NCI-H128 (cell line): ENCODE results near the gene PPIAL4G.
"Not testable (repeated sequence)": the region's sequence is repeated elsewhere in the genome, so short reads cannot be mapped to it uniquely, and the experiment has no call there.

ENCODE experiments used
- DNase-seq: peaks from one replicate; lab custom pipeline; 2025; ENCODE audit not compliant: unreplicated experiment; lab: John Stamatoyannopoulos, UW

Gene PPIAL4G

DNA sequence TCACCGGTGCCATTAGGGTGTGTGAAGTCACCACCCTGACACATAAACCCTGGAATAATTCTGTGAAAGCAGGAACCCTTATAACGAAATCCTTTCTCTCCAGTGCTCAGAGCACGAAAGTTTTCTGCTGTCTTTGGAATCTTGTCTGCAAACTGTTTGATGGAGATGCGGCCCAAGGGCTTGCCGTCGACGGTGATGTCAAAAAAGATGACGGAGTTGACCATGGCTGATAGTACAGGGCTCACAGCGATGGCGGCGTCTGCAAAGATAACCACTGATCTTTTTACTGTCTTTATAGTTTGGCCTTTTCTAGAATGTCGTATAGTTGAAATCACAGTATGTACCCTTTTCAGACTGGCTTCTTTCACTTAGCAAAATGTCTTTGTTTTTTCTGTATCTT is at the start of gene PPIAL4G:
PPIAL4G (minus strand) TSS at position 274 of the 400 bp plus-strand sequence; CDS start at position 224, 50 bp downstream.
- DNase-seq, result not testable (repeated sequence)

DNA sequence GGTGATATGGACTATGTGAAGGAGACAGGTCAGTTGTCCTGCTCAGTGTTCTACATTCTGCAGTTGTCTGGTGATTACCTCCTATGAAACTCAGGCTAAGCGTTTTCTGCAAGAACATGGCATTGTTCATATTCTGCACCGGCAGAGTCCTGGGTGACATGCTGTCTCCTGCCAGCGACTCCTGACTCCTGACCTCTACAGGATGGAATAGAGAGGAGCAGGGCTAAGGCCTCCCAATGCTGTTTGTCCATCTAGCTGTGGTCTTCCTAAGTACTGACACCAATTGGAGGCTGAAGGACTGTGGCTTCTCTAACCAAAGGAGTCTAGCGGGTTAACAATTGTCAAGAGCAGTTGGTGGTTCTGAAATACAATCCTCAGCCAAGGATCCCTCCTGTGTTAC is 49.1 kb upstream of the PPIAL4G start:
- DNase-seq, result not testable (repeated sequence)

DNA sequence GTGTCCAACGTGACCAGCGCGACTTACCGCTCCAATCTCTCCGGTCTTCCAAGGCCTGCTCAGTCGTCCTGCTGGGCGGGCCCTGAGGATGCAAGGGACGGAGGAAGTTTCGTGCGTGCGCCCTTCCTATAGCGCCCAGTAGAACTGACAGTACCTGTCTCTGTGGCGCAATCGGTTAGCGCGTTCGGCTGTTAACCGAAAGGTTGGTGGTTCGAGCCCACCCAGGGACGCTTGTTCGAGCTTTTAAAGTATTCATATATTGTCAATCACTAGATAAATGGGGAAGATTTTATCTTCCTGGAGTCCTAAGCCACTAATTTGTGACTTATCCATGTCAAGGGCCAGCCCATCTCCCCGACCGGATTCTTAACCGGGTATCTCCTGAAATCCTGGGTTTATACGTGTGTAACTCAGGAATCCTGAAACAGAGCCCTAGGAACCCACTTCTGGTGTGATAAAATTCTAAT is 46.0 kb upstream of the PPIAL4G start:
- not testable (repeated sequence) for DNase-seq

DNA sequence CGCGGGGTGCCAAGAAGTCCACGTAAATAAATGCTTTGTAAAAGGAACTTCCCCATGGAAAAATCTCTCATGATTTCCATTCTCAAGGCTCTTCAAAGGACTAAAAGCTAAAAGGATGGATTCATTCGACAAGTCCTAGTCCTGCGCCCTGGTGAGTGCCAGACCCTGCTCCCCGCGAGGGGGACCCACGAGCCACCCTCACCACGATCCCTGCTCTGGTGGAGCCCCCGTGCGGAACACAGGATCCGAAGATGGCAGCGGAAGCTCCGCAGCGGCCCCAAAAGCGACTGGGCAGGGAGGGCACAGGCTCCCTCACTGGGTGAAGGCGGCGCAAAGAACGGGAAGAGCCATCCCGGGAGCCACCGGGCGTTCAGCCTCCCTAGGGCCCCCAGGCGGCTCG is 45.5 kb upstream of the PPIAL4G start:
- DNase-seq, result not testable (repeated sequence)

DNA sequence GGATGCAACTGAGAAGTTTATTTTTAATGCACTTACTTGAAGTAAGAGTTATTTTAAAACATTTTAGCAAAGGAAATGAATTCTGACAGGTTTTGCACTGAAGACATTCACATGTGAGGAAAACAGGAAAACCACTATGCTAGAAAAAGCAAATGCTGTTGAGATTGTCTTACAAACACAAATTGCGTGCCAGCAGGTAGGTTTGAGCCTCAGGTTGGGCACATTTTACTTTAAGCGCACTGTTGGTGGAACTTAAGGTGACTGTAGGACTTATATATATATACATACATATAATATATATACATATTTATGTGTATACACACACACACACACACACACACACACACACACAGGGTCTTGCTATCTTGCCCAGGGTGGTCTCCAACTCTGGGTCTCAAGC is 43.5 kb upstream of the PPIAL4G start:
- DNase-seq, result not testable (repeated sequence)

DNA sequence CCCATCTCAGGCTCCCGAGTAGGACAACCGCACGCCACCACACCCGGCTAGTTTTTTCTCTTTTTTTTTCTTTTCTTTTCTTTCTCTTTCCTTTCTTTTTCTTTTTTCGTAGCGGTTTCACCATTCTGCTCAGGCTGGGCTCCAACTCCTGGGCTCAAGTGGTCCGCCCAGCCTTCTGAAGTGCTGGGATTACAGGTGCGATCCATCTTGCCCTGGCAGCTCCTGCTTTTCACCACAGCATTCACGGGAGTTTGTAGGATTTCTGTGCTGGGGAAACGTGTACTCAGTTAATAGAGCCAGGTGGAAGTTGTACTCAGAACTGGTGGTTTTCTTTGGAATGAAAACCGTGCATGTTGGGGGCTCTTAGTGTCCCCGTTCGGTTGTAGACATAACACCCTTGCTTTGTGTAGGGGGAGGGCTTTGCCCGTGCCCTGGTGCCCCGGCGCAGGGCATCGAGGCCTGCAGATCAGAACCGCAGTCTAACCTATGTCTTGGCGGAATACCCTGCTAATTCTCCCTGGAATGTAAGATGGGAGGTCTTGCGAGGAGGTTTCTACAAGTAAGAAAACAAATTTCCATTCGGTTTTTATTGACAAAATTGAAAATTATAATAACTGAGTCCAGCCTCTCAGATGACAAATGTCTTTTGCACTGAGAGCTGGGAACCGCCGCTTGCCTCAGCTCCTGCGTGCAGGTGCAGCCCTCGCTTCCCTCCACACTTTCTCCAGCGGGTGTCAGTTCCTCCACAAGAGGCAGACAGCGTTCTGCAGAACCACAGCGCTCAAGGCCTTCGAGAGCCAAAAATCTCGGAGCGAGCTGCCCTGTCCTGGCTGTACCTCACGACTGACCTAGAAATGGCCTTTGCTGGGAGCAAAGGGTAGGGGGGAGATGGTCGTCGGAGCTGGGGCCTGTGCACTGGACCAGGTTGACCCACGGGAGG is 40.4 kb upstream of the PPIAL4G start:
- not testable (repeated sequence) for DNase-seq

DNA sequence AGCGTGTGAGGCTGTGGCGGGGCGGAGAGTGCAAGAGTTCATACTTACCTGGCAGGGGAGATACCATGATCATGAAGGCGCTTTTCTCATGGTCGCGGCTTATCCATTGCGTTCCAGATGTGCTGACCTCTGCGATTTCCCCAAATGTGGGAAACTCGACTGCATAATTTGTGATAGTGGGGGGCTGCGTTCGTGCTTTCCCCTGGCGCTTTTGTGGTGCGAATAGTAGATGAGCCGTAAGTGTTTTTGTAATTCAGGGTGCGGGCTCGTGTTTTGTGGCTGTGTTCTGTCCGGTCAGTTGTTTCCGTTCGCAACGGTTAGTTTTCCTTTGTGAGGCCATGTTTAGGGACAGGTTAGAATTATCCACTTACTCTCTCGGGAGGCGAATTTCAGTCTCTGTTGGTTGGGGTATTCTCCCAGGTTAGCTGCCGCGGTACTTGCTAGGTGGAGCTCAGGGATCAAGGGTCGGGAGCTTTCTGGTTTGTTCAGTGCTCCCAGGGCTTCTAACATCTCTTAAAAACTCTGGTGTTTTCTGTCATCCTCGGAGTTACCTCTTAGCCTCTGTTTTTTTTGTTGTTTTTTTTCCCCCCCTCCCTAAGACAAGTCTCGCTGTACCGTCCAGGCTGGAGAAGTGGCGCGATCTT is 39.6 kb upstream of the PPIAL4G start:
- peak; percentile 56 for DNase-seq

DNA sequence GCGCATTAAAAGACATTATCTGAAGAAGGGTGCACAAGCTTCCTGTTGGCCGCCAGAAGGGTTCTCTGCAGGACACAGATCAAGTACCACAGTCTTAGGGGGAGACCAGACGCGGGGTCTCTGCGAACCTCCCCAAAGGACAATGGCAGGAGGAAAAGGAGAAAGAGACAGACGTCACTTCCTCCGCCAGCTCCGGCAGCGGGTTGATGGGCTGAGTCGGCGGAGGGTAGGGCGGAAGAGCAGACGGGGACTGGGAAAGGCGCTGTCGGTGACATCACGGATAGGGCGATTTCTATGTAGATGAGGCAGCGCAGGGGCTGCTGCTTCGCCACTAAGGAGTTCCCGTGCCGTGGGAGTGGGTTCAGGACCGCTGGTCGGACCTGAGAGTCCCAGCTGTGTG is 39.0 kb upstream of the PPIAL4G start:
- DNase-seq, result peak; percentile 31

DNA sequence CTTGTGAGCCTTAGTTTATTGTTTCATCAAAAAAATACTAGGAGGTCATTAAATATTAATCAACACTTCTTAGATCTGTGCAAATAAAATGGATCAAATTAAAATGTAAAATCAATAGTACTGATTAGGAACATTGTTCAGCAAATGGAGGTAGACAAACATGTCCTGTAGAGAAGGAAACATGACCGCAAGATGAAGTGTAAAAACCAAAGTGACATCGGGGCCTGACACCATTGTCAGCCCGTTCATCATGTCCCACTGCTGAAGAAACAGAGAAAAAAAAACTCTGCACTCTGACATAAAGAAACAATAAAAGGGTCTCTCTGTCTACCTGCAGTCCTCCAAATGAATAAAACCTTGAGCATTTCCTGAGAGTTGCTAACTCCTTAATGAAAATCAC is 31.2 kb upstream of the PPIAL4G start:
- not testable (repeated sequence) for DNase-seq

DNA sequence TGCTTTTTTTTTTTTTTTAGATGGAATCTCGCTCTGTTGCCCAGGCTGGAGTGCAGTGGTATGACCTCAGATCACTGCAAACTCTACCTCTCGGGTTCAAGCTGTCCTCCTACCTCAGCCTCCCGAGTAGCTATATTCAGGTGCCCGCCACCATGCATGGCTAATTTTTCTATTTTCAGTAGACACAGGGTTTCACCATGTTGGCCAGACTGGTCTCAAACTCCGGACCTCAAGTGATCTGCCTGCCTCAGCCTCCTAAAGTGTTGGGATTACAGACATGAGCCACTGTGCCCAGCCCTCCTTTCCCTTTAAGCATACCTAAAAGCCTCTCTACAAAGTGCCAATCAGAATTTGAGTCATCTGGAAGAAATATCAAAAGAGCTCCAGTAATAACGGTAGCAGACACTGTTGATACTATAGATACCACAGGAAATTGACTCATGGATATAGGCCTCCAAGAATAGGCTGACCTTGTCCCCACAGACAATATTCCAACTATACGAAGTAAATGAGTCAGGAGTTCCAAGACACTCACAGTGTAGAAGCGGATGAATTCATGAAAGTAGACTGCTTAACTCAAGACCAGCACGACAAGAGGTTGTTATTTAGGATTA is 29.6 kb upstream of the PPIAL4G start:
- DNase-seq, result not testable (repeated sequence)

DNA sequence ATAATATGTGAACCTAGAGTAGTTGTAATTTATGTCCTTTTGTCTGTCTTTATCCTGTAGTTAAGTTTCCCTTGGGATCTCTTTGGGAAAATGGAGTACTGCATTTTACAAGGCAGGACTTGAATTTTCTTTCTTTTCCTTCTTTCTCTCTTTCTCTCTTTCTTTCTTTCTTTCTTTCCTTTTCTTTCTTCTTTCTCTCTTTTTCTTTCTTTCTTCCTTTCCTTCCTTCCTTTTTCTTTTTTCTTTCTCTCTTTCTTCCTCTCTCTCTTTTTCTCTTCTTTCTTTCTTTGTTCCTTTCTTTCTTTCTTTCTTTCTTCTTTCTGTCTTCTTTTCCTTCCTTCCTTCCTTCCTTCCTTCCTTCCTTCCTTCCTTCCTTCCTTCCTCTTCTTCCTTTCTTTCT is 10.8 kb upstream of the PPIAL4G start:
- DNase-seq, result not testable (repeated sequence)

DNA sequence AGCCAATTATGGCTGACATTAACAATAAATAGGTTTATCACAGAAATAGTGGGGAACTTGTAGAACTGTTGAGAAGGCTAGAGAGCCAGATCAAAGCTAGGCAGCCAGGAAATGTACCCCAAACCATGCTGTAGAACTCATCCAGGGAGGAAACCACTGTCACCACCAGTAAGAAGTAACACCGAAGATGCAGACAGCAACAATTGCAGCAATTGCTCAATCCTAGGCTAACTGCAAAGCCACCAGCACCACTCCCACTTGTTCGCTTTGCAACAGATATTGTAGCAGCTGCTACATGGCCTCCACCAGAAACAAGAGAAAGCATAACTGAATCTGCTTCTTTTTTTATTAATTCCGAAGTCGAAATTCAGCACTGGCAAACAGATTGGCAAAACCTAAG is 2.0 kb downstream of the PPIAL4G start:
- not testable (repeated sequence) for DNase-seq

DNA sequence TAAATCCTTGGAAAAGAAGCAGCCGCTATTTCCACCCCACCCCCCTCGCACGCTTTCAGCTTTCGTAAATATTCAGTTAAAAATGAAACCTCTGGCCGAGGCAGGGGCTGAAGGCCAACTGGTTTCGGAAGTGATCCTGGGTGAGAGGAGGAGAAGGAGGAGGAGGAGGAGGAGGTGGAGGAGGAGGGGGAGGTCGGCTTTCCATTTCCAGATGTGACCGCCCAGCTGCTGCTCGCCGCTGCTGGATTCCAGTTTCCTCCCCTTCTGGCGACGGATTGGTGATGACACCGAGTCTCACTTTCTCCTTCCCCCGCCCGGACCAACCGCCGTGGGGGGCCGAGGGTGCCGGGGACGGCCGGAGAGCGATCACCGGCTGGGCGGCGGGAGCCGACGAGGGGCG is 23.4 kb downstream of the PPIAL4G start:
- DNase-seq, result not testable (repeated sequence)

DNA sequence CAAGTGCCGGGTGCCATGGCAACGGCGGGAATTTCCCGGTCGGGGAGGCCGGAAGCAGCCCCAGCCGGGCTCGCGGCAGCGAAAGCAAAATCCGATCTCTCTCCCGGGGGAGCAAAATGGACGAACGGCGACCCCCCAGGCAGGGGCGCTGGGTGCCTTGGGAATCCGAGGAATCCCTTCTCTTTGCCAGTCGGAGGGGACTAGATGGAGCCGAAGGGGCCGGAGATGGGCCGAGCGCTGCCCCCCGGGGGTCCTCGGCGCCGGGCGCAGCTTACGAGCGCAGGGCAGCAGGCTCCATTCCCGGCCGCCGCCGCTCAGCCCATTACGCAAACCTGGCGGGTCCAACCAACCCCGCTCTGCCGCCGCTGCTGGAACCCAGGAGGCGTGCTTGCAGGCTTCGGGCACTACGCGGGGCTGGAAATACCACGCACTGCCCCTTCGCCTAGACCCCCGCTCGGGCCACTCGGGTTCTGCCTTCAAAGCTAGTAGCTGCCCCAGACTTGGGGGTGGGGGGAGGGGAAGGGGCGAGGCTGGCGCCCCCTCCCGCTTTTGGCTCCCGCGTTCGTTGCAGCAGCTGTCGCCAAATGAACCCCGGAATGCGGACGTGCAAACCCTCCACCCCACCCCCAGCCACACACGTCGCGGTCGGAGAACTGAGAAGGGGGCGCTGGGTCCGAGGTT is 24.1 kb downstream of the PPIAL4G start:
- not testable (repeated sequence) for DNase-seq

DNA sequence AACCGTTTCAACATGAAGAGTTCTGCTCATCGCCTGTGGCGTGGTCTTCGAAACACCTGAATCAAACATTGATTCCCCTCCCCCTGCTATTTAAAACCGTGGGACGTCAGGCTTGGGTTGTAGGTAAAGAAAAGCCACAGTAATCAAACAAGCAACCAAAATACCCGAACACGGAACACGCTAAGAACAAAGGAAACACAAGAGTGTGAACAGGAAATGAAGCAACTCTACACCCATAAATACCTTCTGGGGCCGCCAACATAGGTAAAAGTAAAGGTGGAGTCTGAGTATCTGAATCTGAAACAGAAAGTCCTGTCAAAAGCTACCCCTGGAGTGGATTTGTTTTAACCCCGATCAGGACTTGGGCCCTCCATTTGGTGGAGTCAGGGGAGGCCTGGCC is 24.7 kb downstream of the PPIAL4G start:
- DNase-seq, result not testable (repeated sequence)

DNA sequence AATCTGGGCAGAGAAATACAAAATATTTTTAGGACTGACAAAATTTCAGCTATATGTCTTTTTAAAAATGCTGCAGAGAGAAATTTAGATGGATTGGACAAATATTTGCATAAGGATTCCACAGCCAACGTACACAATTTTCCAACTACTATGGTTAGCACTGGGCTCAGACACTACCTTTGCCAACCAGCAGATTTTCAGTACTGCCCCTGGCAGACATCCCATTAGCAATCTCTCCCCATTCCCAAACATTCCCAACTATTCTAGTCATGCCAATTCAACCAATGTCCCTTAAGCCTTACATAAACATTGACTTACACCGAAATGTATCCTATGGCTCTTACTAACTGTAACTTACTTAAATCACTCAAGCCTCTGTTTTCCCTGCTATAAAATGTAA is 30.3 kb downstream of the PPIAL4G start:
- DNase-seq, result not testable (repeated sequence)

DNA sequence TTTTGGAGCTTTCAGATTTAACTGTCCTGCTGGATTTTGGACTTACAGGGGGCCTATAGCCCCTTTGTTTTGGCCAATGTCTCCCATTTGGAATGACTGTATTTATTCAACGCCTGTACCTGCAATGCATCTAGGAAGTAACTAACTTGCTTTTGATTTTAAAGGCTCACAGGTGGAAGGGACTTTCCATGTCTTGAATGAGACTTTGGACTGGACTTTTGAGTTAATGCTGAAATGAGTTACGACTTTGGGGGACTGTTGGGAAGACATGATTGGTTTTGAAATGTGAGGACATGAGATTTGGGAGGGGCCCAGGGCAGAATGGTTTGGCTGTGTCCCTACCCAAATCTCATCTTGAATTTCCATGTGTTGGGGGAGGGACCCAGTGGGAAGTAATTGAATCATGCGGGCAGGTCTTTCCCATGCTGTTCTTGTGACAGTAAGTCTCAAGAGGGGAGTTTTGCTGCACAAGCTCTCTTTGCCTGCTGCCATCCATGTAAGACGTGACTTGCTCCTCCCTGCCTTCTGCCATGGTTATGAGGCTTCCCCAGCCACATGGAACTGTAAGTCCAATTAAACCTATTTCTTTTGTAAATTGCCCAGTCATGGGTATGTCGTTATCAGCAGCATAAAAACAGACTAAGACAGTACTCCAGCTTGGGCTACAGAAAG is 43.3 kb downstream of the PPIAL4G start:
- DNase-seq, result not testable (repeated sequence)

DNA sequence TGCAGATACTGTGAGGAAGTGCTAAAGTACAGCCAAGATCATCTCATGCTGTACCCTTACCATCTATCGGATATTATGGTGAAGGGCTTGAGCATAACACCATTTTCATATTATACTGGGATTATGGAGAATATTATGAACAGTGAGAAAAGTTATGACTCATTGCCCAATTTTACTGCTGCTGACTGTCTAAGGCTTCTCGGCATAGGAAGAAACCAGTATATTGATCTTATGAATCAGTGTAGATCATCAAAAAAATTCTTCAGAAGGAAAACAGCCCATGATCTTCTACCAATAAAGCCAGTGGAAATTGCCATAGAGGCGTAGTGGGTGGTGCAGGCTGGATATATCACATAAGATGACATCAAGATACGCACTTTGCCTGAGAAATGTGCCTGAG is 47.7 kb downstream of the PPIAL4G start:
- no peak for DNase-seq

DNA sequence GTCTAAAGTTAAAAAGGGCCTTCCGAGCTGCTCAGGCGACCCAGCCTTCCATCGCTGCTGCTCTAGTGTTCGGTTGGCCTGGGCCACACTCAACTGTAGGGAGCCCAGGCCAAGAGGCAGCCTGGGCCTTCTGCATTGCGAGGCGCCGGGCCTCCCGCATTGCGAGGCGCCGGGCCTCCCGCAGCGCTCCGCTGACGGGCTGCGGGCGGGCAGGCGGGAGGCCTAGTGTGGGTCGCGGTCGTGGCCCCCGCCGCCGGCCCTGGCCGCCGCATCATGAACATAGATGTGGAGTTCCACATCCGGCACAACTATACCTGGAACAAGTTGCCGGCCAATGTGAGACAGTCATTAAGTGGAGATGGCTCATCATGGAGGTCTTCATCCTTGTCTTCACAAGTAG is 48.3 kb downstream of the PPIAL4G start:
- DNase-seq, result no peak

DNA sequence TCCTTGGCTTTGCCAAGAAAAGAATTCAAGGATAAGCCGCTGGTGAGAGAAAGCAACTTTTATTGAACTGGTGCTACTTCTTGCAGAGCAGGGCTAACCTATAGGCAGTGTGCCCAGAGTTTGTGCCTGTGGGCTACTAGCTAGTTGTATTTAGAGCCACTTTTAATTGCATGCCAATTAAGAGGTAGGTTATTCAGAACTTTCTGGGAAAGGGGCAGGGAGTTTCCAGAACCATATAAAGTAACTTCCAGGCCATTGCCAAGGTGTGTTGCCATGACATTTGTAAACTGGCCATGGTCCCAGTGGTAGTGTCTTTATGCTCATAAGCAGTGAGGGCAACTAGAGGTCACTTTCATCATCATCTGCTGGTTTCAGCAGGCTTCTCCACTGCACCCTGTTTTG is 50.2 kb downstream of the PPIAL4G start:
- DNase-seq, result not testable (repeated sequence)
